HEK293 (cell line): ENCODE results near the gene CD46.
A peak's percentile ranks its signal among the peaks of the same experiment; 100 is the strongest.

Source experiments
- CTCF ChIA-PET: fragments of 350-600 bp; formaldehyde crosslinking; extraction: SDS; loops from one replicate; lab custom pipeline; 2021; ENCODE audit warnings: antibody characterized with exemption; lab: Yijun Ruan, JAX
- POLR2A ChIA-PET: fragments of 300-600 bp; formaldehyde crosslinking; extraction: SDS; loops from one replicate; lab custom pipeline; 2020; ENCODE audit warnings: antibody characterized with exemption, inconsistent platforms; lab: Yijun Ruan, JAX
- H3K27ac ChIP-seq: fragments of 200-500 bp; sonication (Bioruptor generic); 2 replicates; pipeline ENCODE4 v1.5.1; 2014; ENCODE audit warnings: low read depth, low read length, control low read depth, inconsistent platforms; ENCODE audit errors: extremely low read depth
- H3K36me3 ChIP-seq, 2 experiments: fragments of 200-500 bp in 1 of 2; sonication (Bioruptor generic) in 1 of 2; 1 replicate in 1 of 2; 2 replicates in 1 of 2; pipeline ENCODE4 v1.5.1; 2014 to 2017; ENCODE audit warnings: inconsistent platforms in 2 of 2, low read length in 2 of 2; ENCODE audit not compliant: control insufficient read depth in 2 of 2, insufficient read depth in 1 of 2
- H3K4me1 ChIP-seq: fragments of 200-500 bp; sonication (Bioruptor generic); 2 replicates; pipeline ENCODE4 v1.5.1; 2014; ENCODE audit warnings: mild to moderate bottlenecking, low read length, inconsistent platforms; ENCODE audit not compliant: control insufficient read depth, insufficient read depth
- H3K4me3 ChIP-seq: 2 replicates; pipeline ENCODE4 v1.5.1; 2011; ENCODE audit warnings: low read depth, mild to moderate bottlenecking, control low read depth, low read length, moderate library complexity
- H3K9me3 ChIP-seq: fragments of 200-500 bp; sonication (Bioruptor generic); 2 replicates; pipeline ENCODE4 v1.5.1; 2014; ENCODE audit warnings: low read depth, low read length, inconsistent platforms; ENCODE audit not compliant: control insufficient read depth, insufficient read depth
- OSR2 ChIP-seq: fragments of 450-650 bp; formaldehyde crosslinking; IDR thresholded peaks from 2 replicates; pipeline ENCODE4 v1.5.1; 2016; ENCODE audit warnings: missing biosample characterization, missing genetic modification characterization
- SCRT2 ChIP-seq: fragments of 450-650 bp; formaldehyde crosslinking; IDR thresholded peaks from 2 replicates; pipeline ENCODE4 v1.5.1; 2016; ENCODE audit warnings: missing biosample characterization, missing genetic modification characterization
- TRIM28 ChIP-seq: IDR thresholded peaks from 2 replicates; pipeline ENCODE4 v1.6.1; 2011; ENCODE audit warnings: low read length, control low read depth, borderline replicate concordance
- ZNF132 ChIP-seq: fragments of 450-650 bp; formaldehyde crosslinking; IDR thresholded peaks from 2 replicates; pipeline ENCODE4 v1.5.1; 2017; ENCODE audit warnings: missing biosample characterization, missing genetic modification characterization, borderline replicate concordance
- ZNF133 ChIP-seq: fragments of 450-650 bp; formaldehyde crosslinking; IDR thresholded peaks from 2 replicates; pipeline ENCODE4 v1.5.1; 2016; ENCODE audit warnings: missing biosample characterization, missing genetic modification characterization
- ZNF274 ChIP-seq, 2 experiments: fragments of 200-500 bp in 1 of 2; fragments of 450-650 bp in 1 of 2; sonication (Bioruptor generic) in 1 of 2; formaldehyde crosslinking in 1 of 2; IDR thresholded peaks; 2 replicates each; pipeline versions ENCODE4 v1.5.1 to v1.6.1; 2014 to 2016; ENCODE audit warnings: borderline replicate concordance in 1 of 2, inconsistent platforms in 1 of 2, low read length in 1 of 2, missing biosample characterization in 1 of 2, missing genetic modification characterization in 1 of 2
- ZNF366 ChIP-seq: fragments of 450-650 bp; formaldehyde crosslinking; conservative IDR thresholded peaks from 2 replicates; pipeline ENCODE4 v1.5.1; 2016; ENCODE audit warnings: missing biosample characterization, missing genetic modification characterization
- ZNF530 ChIP-seq: fragments of 450-650 bp; formaldehyde crosslinking; IDR thresholded peaks from 2 replicates; pipeline ENCODE4 v1.5.1; 2016; ENCODE audit warnings: low read depth, missing biosample characterization, missing genetic modification characterization
- ZNF560 ChIP-seq: fragments of 450-650 bp; formaldehyde crosslinking; IDR thresholded peaks from 2 replicates; pipeline ENCODE4 v1.5.1; 2017; ENCODE audit warnings: missing biosample characterization, missing genetic modification characterization, borderline replicate concordance
- ZNF585B ChIP-seq: fragments of 450-650 bp; formaldehyde crosslinking; IDR thresholded peaks from 2 replicates; pipeline ENCODE4 v1.5.1; 2016; ENCODE audit warnings: missing biosample characterization, missing genetic modification characterization
- ZNF600 ChIP-seq: fragments of 450-650 bp; formaldehyde crosslinking; IDR thresholded peaks from 2 replicates; pipeline ENCODE4 v1.5.1; 2016; ENCODE audit warnings: missing biosample characterization, missing genetic modification characterization
- ZNF843 ChIP-seq: fragments of 450-650 bp; formaldehyde crosslinking; IDR thresholded peaks from 2 replicates; pipeline ENCODE4 v1.5.1; 2016; ENCODE audit warnings: missing biosample characterization, missing genetic modification characterization
- ZSCAN30 ChIP-seq: fragments of 450-650 bp; IDR thresholded peaks from 2 replicates; pipeline ENCODE4 v1.5.1; 2018; ENCODE audit warnings: missing biosample characterization, mild to moderate bottlenecking, missing genetic modification characterization, moderate library complexity
- TF ChIP-seq, protein P1 (sequence below): fragments of 450-650 bp; formaldehyde crosslinking; IDR thresholded peaks from 2 replicates; pipeline ENCODE4 v1.5.1; 2017; ENCODE audit warnings: missing biosample characterization, missing genetic modification characterization
- TF ChIP-seq, protein P2 (sequence below): fragments of 450-650 bp; formaldehyde crosslinking; IDR thresholded peaks from 2 replicates; pipeline ENCODE4 v1.5.1; 2016; ENCODE audit warnings: missing biosample characterization, missing genetic modification characterization, low read depth
- TF ChIP-seq, protein P3 (sequence below): fragments of 450-650 bp; formaldehyde crosslinking; IDR thresholded peaks from 2 replicates; pipeline ENCODE4 v1.5.1; 2016; ENCODE audit warnings: missing biosample characterization, missing genetic modification characterization
- TF ChIP-seq, protein P4 (sequence below): fragments of 450-650 bp; formaldehyde crosslinking; IDR thresholded peaks from 2 replicates; pipeline ENCODE4 v1.5.1; 2017; ENCODE audit warnings: missing biosample characterization, missing genetic modification characterization
- TF ChIP-seq, protein P5 (sequence below): fragments of 450-650 bp; formaldehyde crosslinking; optimal IDR thresholded peaks from 2 replicates; pipeline ENCODE3; 2016; ENCODE audit warnings: missing biosample characterization, mild to moderate bottlenecking, missing genetic modification characterization
- TF ChIP-seq, protein P6 (sequence below): fragments of 450-650 bp; formaldehyde crosslinking; IDR thresholded peaks from 2 replicates; pipeline ENCODE4 v1.5.1; 2017; ENCODE audit warnings: missing biosample characterization, missing genetic modification characterization

The CD46 gene

DNA sequence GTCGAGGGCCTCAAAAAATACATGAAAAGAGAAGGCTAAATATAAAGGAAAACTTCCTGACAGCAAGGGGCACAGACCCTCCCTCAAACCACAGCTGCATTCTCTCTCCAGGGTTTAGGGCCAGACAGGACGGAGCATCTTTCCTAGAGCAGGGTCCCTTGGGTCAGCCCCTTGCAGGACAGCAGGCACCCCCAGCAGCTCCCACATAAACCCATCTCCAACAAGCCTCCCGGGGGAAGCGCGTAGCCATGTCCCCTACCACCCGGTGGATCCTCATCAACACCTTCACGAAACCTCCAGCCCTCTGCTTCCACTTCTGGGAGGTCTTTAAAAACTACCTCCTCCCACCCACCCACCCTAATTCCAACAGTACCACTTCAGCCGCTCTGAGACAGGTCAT is 59.5 kb downstream of the CD46 start (continued):
- TF ChIP-seq, protein P1, sequence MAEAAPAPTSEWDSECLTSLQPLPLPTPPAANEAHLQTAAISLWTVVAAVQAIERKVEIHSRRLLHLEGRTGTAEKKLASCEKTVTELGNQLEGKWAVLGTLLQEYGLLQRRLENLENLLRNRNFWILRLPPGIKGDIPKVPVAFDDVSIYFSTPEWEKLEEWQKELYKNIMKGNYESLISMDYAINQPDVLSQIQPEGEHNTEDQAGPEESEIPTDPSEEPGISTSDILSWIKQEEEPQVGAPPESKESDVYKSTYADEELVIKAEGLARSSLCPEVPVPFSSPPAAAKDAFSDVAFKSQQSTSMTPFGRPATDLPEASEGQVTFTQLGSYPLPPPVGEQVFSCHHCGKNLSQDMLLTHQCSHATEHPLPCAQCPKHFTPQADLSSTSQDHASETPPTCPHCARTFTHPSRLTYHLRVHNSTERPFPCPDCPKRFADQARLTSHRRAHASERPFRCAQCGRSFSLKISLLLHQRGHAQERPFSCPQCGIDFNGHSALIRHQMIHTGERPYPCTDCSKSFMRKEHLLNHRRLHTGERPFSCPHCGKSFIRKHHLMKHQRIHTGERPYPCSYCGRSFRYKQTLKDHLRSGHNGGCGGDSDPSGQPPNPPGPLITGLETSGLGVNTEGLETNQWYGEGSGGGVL (tag by site-specific recombination), result no peak
- no peak for TF ChIP-seq ZSCAN30 (tag by site-specific recombination)
- TF ChIP-seq, protein P2, sequence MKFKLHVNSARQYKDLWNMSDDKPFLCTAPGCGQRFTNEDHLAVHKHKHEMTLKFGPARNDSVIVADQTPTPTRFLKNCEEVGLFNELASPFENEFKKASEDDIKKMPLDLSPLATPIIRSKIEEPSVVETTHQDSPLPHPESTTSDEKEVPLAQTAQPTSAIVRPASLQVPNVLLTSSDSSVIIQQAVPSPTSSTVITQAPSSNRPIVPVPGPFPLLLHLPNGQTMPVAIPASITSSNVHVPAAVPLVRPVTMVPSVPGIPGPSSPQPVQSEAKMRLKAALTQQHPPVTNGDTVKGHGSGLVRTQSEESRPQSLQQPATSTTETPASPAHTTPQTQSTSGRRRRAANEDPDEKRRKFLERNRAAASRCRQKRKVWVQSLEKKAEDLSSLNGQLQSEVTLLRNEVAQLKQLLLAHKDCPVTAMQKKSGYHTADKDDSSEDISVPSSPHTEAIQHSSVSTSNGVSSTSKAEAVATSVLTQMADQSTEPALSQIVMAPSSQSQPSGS (tag by site-specific recombination), result no peak
- TF ChIP-seq ZNF132 (tag by site-specific recombination), result no peak

DNA sequence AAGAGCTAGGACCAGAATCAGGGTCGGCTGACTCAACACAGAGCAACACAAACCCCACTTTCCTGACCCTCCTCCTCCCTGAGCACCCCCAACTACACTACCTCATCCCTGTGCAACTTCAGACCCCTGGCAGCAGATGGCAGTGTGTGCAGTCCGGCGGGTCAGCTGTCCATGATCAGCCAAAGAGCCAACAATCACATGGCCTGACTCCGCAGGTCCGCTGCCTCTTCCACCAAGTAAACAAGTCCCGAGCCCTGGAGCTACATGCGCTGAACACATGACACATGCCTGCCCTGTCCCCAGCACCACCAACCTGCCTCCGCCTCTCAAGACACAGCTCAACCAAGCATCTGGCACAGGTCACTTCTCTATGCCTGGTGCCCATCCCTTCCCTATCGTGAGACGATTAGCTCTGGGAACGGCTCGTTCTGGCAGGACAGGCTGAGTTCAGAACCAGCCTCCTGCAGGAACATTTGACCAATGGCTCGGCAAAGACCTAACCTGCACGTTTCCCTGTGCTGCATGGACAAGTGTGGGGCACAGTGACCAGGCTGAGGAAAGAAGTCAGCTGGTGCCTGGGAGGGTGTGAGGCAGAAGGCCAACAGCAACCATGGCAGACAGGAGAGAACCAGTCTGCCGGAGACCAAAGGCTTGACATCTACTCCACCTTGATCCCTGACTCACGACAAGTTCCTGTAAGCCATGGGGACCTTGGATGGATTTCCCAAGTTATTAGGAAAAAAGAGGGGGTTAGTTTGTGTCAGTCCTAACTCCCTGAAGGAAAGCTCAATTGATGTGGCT is 60.3 kb downstream of the CD46 start:
- POLR2A ChIA-PET, result no interaction called here
- Histone ChIP-seq H3K4me3 (no peak overlapping the region), H3K36me3 (peaks cover 0 to 85% of the 10 kb centered on the region in 2 experiments; a peak in 1 of 3 replicates), H3K9me3 (no peaks in the 10 kb centered on the region)
- CTCF ChIA-PET, result interaction anchor here (0.6 to 4.8 kb wide), 12 partner anchors 9 to 1203 kb away, joined by 3 to 22 read pairs (median 4); no protein-coding TSS in a partner anchor
- TF ChIP-seq SCRT2 (tag by site-specific recombination) (peak; percentile 57; the same call in 1 of the 2 replicates), ZNF600 (peak; percentile 42; the same call in 1 of the 2 replicates), ZNF843 (tag by site-specific recombination) (no peak)
- TF ChIP-seq, protein P3, sequence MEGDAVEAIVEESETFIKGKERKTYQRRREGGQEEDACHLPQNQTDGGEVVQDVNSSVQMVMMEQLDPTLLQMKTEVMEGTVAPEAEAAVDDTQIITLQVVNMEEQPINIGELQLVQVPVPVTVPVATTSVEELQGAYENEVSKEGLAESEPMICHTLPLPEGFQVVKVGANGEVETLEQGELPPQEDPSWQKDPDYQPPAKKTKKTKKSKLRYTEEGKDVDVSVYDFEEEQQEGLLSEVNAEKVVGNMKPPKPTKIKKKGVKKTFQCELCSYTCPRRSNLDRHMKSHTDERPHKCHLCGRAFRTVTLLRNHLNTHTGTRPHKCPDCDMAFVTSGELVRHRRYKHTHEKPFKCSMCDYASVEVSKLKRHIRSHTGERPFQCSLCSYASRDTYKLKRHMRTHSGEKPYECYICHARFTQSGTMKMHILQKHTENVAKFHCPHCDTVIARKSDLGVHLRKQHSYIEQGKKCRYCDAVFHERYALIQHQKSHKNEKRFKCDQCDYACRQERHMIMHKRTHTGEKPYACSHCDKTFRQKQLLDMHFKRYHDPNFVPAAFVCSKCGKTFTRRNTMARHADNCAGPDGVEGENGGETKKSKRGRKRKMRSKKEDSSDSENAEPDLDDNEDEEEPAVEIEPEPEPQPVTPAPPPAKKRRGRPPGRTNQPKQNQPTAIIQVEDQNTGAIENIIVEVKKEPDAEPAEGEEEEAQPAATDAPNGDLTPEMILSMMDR (tag by site-specific recombination), result 0 out of 2 replicates have a peak, but pooled peaks have one; percentile 14
- TF ChIP-seq, all 188 proteins: peak for 3
- Histone ChIP-seq H3K27ac (no peak overlapping the region), H3K4me1 (no peaks in the 10 kb centered on the region)

DNA sequence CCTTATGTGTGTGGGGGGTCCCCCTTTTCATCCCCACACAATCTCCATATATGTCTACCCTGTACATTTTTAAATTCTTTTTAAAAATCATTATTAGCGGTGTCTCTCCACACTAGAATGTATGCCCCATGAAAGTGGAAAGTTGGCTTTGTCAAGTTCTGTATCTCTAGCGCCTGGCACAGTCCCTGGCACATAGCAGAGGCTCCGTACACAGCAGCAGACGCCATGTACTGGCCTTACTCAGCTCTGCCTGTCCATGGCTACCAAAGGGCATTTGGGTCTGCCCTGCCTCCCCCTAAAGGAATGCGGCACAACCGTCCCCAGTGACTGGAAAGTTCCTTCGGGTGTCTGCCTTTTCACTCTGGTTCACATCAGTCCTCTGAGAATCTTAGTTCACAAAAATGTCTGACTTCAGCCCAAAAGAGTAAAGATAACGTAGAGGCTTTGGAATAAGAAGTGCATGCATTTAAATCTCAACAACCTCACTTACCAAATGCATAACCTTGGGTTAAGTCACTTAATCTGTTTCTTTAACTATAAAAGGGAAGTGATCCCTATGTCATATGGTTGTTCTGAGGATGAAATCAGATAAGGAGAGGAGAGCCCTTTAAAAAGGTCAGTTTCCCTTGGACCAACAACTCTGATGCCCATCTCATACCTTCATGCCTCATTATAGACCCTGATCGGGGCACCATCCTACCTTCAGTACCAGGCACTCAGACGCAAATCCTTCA is 61.1 kb downstream of the CD46 start:
- Histone ChIP-seq H3K9me3 (no peaks in the 10 kb centered on the region), H3K4me1 (no peaks in the 10 kb centered on the region), H3K36me3 (peaks cover 0 to 85% of the 10 kb centered on the region in 2 experiments; a peak in 1 of 3 replicates), H3K4me3 (no peak overlapping the region), H3K27ac (no peak overlapping the region)
- CTCF ChIA-PET, result interaction anchor here (0.6 to 4.8 kb wide), 5 partner anchors 8 to 657 kb away, joined by 3 to 22 read pairs (median 4); no protein-coding TSS in a partner anchor
- POLR2A ChIA-PET, result no interaction called here
- TF ChIP-seq, protein P4, sequence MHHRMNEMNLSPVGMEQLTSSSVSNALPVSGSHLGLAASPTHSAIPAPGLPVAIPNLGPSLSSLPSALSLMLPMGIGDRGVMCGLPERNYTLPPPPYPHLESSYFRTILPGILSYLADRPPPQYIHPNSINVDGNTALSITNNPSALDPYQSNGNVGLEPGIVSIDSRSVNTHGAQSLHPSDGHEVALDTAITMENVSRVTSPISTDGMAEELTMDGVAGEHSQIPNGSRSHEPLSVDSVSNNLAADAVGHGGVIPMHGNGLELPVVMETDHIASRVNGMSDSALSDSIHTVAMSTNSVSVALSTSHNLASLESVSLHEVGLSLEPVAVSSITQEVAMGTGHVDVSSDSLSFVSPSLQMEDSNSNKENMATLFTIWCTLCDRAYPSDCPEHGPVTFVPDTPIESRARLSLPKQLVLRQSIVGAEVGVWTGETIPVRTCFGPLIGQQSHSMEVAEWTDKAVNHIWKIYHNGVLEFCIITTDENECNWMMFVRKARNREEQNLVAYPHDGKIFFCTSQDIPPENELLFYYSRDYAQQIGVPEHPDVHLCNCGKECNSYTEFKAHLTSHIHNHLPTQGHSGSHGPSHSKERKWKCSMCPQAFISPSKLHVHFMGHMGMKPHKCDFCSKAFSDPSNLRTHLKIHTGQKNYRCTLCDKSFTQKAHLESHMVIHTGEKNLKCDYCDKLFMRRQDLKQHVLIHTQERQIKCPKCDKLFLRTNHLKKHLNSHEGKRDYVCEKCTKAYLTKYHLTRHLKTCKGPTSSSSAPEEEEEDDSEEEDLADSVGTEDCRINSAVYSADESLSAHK, result no peak
- TF ChIP-seq OSR2 (tag by site-specific recombination) (no peak), ZNF585B (no peak), ZNF274 (IDR thresholded peaks at IDR 0.05; ENCODE audit: low read length) (no peak), ZNF274 (tag by site-specific recombination; IDR thresholded peaks at IDR 0.05; ENCODE audit: borderline replicate concordance) (no peak), ZNF530 (tag by site-specific recombination) (no peak), ZNF133 (no peak), ZNF366 (no peak), ZNF560 (tag by site-specific recombination) (no peak), TRIM28 (no peak), ZSCAN30 (tag by site-specific recombination) (no peak)
- TF ChIP-seq, protein P5, sequence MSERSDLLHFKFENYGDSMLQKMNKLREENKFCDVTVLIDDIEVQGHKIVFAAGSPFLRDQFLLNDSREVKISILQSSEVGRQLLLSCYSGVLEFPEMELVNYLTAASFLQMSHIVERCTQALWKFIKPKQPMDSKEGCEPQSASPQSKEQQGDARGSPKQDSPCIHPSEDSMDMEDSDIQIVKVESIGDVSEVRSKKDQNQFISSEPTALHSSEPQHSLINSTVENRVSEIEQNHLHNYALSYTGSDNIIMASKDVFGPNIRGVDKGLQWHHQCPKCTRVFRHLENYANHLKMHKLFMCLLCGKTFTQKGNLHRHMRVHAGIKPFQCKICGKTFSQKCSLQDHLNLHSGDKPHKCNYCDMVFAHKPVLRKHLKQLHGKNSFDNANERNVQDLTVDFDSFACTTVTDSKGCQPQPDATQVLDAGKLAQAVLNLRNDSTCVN (tag by site-specific recombination), result no peak
- TF ChIP-seq, protein P6, sequence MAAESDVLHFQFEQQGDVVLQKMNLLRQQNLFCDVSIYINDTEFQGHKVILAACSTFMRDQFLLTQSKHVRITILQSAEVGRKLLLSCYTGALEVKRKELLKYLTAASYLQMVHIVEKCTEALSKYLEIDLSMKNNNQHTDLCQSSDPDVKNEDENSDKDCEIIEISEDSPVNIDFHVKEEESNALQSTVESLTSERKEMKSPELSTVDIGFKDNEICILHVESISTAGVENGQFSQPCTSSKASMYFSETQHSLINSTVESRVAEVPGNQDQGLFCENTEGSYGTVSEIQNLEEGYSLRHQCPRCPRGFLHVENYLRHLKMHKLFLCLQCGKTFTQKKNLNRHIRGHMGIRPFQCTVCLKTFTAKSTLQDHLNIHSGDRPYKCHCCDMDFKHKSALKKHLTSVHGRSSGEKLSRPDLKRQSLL (tag by site-specific recombination), result no peak
